Activated B cell treated with CpG ODN at 0.5 μM for 24 hours (primary cell): ENCODE measurements around the gene NKD2. TPM values are rescaled to one million over a fixed set of nuclear protein-coding genes. Genes with fewer than 3 reads are reported as not detected.

Source experiments
- ATAC-seq: fragments of 200-7000 bp; cut with Tn5 transposase; one replicate; pipeline ENCODE4 v1.10.0; 2021; ENCODE audit warnings: low read depth, mild to moderate bottlenecking, moderate library complexity
- CTCF ChIA-PET: fragments of 350-600 bp; sonication (Branson Sonifier 250); formaldehyde crosslinking; loops from one replicate; lab custom pipeline; 2021; ENCODE audit warnings: antibody characterized with exemption; lab: Charles Lee
- POLR2A ChIA-PET: fragments of 350-600 bp; sonication (Branson Sonifier 250); formaldehyde crosslinking; loops from one replicate; lab custom pipeline; 2021; ENCODE audit warnings: antibody characterized with exemption; lab: Charles Lee
- DNase-seq: peaks from one replicate; pipeline ENCODE4 v3.0.0; 2022
- H3K27ac Mint-ChIP-seq: one replicate; pipeline ENCODE4 v1.8.0; 2020; ENCODE audit warnings: mixed read lengths
- H3K27me3 Mint-ChIP-seq: one replicate; pipeline ENCODE4 v1.8.0; 2021; ENCODE audit warnings: mixed read lengths
- H3K36me3 Mint-ChIP-seq: one replicate; pipeline ENCODE4 v1.8.0; 2021; ENCODE audit warnings: low read depth, mixed read lengths
- H3K4me1 Mint-ChIP-seq: one replicate; pipeline ENCODE4 v1.8.0; 2021; ENCODE audit warnings: mixed read lengths
- H3K4me3 Mint-ChIP-seq: one replicate; pipeline ENCODE4 v1.8.0; 2020; ENCODE audit warnings: mild to moderate bottlenecking, mixed read lengths
- H3K9me3 Mint-ChIP-seq: one replicate; pipeline ENCODE4 v1.8.0; 2020; ENCODE audit warnings: mixed read lengths
- CTCF ChIP-seq: fragments of 200-600 bp; IDR thresholded peaks from one replicate; pipeline ENCODE4 v1.8.0; 2022; ENCODE audit warnings: antibody characterized with exemption, mild to moderate bottlenecking
- intact Hi-C: fragments of 100-400 bp; cut with micrococcal nuclease; formaldehyde crosslinking; loops from one replicate; pipeline ENCODE4 v1.15.1; 2024
- total RNA-seq: library from RNA; stranded (reverse); gene quantifications from 2 replicates; pipeline ENCODE4 v1.2.3, GENCODE V29; 2022

Gene NKD2
- total RNA-seq, 1 donor from 2014 or later: 0.16 TPM

- Mint-ChIP-seq H3K4me1 (no peaks in the 10 kb centered on the region), H3K27ac (no peak overlapping the region), H3K9me3 (no peaks in the 10 kb centered on the region), H3K36me3 (peaks cover 44% of the 10 kb centered on the region), H3K4me3 (no peak overlapping the region), H3K27me3 (no peaks in the 10 kb centered on the region)
- POLR2A ChIA-PET: no interaction called here
- intact Hi-C loops: no loop called here
- ATAC-seq (no peak), DNase-seq (no peak)
- TF ChIP-seq CTCF: no peak
- CTCF ChIA-PET: no interaction called here
These were observed 46.5 kb downstream of the NKD2 start for GRCh38 chr5:1054799-1055775.

- Mint-ChIP-seq H3K27me3 (no peaks in the 10 kb centered on the region), H3K4me1 (no peaks in the 10 kb centered on the region), H3K4me3 (no peak overlapping the region), H3K36me3 (peaks cover 46% of the 10 kb centered on the region), H3K9me3 (no peaks in the 10 kb centered on the region), H3K27ac (no peak overlapping the region)
- ChIA-PET CTCF (no interaction called here), POLR2A (no interaction called here)
- ATAC-seq: no peak
- TF ChIP-seq CTCF: no peak
- no peak for DNase-seq
- intact Hi-C loops: no loop called here
These were observed 47.5 kb downstream of the NKD2 start for GRCh38 chr5:1055896-1056610.

- DNase-seq (no peak), ATAC-seq (no peak)
- no peak overlapping the region for H3K4me3 Mint-ChIP-seq
- H3K27ac Mint-ChIP-seq: no peak overlapping the region
- no peaks in the 10 kb centered on the region for H3K27me3 Mint-ChIP-seq
- ChIA-PET POLR2A (no interaction called here), CTCF (no interaction called here)
- H3K4me1 Mint-ChIP-seq: no peaks in the 10 kb centered on the region
- intact Hi-C loops: no loop called here
- H3K36me3 Mint-ChIP-seq: peaks cover 41% of the 10 kb centered on the region
- TF ChIP-seq CTCF: no peak
- no peaks in the 10 kb centered on the region for H3K9me3 Mint-ChIP-seq
These were observed 48.2 kb downstream of the NKD2 start for GRCh38 chr5:1056611-1057484.

GRCh38 chr5:1057485-1058082 lies 49.0 kb downstream of the NKD2 start:
- intact Hi-C loops: no loop called here
- H3K36me3 Mint-ChIP-seq: peaks cover 38% of the 10 kb centered on the region

More at GRCh38 chr5:1057485-1058082, 49.0 kb downstream of the NKD2 start:
- Mint-ChIP-seq H3K27ac (no peak overlapping the region), H3K4me3 (no peak overlapping the region), H3K4me1 (no peaks in the 10 kb centered on the region), H3K27me3 (no peaks in the 10 kb centered on the region), H3K9me3 (no peaks in the 10 kb centered on the region)
- no peak for TF ChIP-seq CTCF
- POLR2A ChIA-PET: interaction anchor here (0.5 kb wide), 1 partner anchor 129 kb away, joined by 3 read pairs; no protein-coding TSS in a partner anchor
- CTCF ChIA-PET: no interaction called here
- DNase-seq (no peak), ATAC-seq (no peak)
